NCI-H526 (cell line): ENCODE measurements around the gene UBE2D1.

ENCODE experiments used
- DNase-seq, 2 experiments: peaks; one replicate each; lab custom pipeline; 2025; lab: John Stamatoyannopoulos, UW

Gene UBE2D1

DNA sequence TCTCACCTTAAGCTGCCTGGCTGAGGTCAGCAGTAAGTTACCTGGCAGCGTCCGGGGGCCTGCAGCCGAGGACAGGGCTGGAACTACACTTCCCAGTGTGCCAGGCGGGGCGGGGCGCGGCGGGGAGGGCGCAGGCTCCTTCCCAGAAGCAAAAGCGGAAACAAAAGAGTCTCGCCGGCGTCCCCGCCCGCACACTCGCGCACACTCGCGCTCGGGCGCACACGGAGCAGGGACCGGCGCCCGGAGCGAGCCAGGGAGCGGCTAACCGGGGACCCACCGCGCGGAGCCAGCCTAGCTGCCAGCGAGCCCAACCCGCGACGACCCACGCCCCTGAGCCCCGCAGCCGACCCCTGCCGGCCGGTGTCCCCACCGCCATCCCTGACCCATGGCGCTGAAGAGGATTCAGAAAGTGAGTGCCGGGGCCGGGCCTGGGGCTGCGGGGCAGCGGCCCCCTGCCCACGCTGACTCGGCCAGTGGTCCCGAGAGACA lies at the start of gene UBE2D1:
UBE2D1 (plus strand) TSS at position 190 of the 489 bp plus-strand sequence; CDS start at position 386, 196 bp downstream.
- peak; percentile 38 to 85 for DNase-seq

- DNase-seq = peak; percentile 47 to 64
Measured at GRCh38 chr10:58291538-58292174, 43.1 kb upstream of the UBE2D1 start.

- DNase-seq = no peak
Measured at GRCh38 chr10:58293989-58294388, 40.8 kb upstream of the UBE2D1 start.

DNA sequence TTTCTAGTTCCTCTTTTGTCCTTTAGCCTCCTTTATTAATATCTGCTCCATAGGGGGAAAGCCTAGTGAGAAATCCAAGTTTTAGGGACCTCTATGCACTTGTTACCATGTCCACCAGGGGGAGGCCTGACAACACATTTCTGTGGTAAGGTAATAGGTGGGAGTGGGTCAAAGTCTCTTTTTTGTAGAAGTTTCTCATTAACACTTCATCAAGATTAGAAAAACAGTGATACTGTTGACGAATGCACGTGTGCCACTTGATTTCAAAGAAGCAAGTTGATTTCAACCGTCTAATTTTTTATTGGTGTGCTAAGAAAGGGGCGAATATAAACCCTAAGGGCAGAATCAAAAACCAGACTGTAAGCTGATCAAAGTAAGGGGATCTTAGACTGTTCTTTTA lies 35.2 kb upstream of the UBE2D1 start:
- peak in 1 of 2 experiments; percentile 45 for DNase-seq

DNA sequence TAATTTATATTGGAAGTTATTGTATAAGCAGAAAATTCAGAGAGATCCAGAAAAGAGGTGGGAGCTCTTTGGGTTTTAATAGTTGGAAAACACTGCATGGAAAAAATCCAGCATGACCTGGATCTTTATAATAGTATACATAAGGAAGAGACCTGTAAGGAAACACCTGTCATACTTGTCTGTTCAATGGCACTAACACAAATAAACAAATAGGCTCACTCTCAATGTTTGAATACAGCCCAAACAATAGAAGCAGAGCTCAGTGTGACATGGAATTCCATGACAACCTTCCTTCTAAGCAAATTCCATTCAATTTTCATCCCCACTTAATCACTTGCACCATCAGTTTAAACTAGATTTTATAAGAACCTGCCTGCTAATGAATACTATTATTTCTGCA lies 34.1 kb upstream of the UBE2D1 start:
- peak; percentile 20 to 44 for DNase-seq

GRCh38 chr10:58302254-58302653 lies 32.6 kb upstream of the UBE2D1 start:
- no peak for DNase-seq

DNA sequence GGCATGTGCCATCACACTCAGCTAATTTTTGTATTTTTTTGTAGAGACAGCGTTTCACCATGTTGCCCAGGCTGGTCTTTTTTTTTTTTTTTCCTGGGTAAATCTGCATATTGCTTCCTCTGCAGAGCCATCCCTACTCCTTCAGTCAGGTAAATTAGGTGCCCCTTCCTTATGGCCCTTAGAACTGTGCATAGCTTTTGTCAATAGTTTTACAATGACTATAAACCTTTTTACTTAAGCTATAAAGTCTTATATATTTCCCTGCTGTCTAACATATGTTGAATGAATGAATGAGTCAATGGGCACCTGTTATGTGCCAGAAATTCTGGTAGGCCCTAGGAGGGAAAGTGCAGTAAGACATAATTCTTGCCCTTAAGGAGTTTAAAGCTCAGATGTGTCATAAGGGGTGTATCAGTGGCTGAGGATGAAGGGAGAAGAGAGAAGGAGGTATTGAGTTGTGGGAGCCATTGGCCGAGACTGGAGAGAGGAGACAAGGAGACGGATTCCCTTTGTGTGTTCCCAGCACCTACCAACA lies 30.6 kb upstream of the UBE2D1 start:
- DNase-seq = no peak

DNA sequence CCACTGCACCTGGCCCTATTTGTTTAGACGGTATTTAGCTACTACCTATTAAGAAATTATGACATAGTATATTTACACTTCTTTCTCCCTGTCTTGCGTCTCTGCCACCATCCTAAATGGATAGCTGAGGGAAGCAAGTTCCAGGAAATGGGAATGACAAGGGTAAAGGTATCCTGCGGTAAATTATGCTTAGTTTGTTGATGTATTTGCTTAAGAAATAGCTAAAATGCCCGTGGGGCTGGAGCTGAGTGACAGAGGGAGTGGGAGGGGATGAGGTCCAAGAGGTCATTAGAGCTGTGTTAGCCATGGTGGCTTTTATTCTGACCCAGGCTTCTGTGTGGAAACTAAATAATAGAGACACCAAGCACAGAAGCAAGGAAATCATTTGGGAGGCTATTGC lies 29.0 kb upstream of the UBE2D1 start:
- DNase-seq = no peak

GRCh38 chr10:58307676-58308075 lies 27.1 kb upstream of the UBE2D1 start:
- DNase-seq = no peak

DNA sequence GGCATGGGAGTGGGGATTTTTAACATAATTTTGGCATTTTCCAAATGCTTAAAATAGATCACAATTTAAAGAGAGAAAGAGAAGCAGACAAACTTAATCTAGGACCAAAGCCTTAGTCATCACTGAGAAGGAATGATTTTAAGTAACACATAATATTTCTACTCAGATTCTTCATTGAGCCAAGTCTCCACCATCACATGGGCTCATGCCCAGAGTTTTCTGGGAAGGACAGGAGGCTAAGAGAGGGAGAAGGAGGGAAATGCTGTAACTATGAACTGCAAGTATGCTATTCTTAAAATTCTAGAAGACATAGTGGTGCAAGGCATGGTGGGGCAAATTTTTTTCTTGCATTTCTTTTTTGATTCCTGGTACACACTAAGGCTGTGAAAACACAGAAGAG lies 23.8 kb upstream of the UBE2D1 start:
- no peak for DNase-seq

GRCh38 chr10:58316874-58317273 lies 17.9 kb upstream of the UBE2D1 start:
- no peak for DNase-seq

GRCh38 chr10:58318346-58318745 lies 16.5 kb upstream of the UBE2D1 start:
- no peak for DNase-seq

- DNase-seq = no peak
Measured at GRCh38 chr10:58319599-58319998, 15.2 kb upstream of the UBE2D1 start.

DNA sequence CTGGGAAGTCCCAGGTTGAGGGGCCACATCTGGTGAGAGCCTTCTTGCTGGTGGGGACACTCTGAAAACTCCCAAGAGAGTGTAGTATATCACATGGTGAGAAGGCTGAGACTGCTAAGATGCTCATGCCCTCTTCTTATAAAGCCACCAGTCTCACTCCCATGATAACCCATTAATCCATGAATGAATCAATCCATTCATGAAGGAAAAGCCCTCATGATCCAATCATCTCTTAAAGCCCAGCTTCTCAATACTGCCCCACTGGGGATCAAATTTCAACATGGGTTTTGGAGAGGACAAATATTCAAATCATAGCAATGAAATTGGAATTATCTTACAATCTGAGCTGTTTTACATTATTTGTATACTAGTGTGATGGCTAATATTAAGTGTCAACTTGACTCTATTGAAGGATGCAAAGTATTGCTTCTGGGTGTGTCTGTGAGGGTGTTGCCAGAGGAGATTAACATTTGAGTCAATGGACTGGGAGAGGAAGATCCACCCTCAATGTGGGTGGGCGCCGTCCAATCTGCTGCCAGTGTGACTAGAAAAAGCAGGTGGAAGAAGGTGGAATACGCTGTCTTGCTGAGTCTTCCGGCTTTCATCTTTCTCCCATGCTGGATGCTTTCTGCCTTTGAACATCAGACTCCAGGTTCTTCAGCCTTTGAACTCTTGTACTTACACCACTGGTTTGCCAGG lies 14.3 kb upstream of the UBE2D1 start:
- peak; percentile 12 to 20 for DNase-seq

- DNase-seq = no peak
Measured at GRCh38 chr10:58322072-58322834, 12.6 kb upstream of the UBE2D1 start.

GRCh38 chr10:58322835-58323209 lies 12.0 kb upstream of the UBE2D1 start:
- no peak for DNase-seq

DNA sequence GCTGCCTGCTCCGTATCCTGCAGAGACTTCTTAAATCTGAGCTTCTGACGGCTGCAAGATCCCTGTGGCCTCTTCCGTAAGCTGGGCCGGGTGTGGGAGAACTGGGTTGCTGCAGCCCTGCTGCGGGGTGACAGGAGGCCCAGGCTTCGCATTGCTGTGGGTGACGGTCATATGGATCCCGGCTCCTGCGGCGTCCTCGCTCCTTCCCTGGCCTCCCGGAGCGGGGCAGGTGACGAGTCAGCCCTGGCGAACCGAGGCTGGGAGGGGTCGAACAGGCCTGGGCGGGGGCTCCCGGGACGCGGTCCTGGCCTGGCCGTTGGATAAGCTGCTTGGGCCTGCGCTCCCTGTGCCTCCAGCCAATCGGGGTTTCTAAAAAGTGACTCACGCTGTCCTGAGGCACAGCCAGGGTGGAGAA lies 7.8 kb upstream of the UBE2D1 start:
- DNase-seq = no peak

DNA sequence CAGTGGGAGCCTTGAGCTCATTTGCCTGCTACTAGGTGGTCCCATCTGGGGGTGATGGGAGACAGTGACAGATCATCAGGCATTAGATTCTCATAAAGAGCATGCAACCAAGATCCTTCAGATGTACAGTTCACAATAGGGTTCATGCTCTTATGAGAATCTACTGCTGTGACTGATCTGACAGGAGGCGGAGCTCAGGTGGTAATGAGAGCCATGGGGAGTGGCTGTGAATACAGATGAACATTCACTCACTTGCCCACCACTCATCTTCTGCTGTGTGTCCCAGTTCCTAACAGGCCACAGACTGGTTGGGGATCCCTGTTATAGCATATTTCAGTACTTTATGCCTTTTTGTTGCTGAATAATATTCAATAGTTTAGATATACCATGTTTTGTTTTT lies 6.6 kb upstream of the UBE2D1 start:
- no peak for DNase-seq

DNA sequence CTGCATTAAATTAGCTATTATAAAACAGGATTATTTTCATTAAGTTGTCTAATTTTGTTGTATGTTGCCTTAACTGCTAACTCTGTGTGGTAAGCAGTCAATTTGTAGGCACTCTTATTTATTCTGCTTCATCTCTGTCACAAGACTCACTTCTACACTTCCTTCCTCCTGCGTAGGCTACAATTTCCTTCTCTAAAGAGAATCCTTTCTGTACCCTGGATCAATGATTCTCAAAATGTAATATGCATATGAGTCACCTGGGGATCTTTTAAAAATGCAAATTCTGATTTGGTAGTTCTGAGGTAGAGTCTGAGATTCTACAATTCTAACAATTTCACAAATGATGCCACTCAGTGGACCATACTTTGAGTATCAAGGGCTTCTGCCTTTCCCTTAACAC lies 4.4 kb upstream of the UBE2D1 start:
- DNase-seq = no peak

DNA sequence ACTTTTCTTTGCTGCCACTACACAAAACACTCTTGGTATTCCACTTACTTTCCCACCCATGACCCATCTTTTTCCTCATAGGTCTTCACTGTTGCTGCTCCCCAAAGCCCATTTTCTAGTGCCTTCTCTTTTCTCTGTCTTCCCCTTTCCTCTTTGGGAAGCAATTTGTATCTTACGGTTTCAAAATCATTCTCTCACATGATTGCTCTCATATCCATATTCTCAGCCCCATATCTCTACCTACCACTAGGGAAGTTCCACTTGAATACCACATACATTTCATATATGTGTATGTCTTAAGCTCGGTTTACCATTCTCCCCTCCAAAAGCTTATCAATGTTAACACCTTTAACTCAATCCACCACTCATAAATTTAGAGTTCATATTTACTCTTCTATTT lies 3.2 kb upstream of the UBE2D1 start:
- no peak for DNase-seq

DNA sequence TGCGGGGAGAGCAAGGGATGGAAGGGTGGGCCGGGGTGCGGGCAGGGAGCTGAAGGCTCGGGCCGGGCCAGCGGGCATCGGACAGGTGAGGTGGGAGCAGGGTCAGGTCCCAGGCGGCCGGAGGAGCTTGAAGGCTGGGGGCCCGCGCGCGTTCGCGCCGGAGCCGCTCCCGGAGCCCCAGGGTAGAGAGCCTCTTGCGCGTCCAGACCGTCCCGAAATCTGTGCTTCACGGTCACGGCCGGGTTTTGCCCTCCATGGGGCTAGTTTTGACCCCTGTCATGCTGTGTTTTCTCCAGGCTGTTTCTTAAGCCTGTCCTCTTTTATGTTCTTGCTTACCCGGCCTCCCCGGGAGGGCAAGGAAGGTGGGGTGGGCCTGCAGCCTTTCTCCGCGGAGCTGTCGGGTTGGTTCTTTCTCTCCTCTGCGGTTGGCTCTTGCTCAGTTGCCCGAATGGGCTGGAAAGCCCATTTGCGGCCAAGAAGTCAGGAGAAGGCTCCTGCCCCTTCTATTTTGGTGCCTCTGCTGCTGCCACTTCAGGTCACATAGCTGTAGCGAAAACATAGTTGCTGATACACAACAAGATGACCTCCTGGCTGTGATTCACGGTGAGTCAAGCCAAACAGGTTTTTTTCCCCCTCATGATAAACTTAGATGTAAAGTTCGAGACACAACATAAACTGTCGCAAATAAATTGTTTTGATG lies 650 bp downstream of the UBE2D1 start:
- peak in 1 of 2 experiments; percentile 53 for DNase-seq

DNA sequence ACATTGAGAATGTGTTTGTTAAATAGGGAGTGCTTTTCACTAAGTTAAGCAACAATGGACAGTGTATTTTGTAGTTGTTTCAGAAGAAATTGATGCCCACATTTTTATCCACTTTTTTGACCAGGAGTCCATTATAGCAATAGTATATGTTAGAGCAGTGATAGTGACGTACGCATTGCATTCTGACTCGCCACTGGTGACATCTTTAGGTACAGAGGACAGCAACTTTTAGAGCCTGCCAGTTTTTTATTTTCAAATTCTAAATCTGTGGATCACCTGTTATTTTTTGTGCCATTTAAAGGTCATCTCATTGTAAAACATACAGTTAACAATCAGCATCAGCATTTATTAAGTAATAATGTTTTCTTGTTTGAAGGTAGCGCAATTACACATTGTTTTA lies 1.4 kb downstream of the UBE2D1 start:
- no peak for DNase-seq
